Inferior parietal cortex (tissue), 1 donor: Measurements from ENCODE around the gene CYP1A1.

Experiments
- DNase-seq: peaks from one replicate; pipeline ENCODE4 v3.0.0-alpha.2; 2016; ENCODE audit errors: extremely low spot score

Gene CYP1A1

DNA sequence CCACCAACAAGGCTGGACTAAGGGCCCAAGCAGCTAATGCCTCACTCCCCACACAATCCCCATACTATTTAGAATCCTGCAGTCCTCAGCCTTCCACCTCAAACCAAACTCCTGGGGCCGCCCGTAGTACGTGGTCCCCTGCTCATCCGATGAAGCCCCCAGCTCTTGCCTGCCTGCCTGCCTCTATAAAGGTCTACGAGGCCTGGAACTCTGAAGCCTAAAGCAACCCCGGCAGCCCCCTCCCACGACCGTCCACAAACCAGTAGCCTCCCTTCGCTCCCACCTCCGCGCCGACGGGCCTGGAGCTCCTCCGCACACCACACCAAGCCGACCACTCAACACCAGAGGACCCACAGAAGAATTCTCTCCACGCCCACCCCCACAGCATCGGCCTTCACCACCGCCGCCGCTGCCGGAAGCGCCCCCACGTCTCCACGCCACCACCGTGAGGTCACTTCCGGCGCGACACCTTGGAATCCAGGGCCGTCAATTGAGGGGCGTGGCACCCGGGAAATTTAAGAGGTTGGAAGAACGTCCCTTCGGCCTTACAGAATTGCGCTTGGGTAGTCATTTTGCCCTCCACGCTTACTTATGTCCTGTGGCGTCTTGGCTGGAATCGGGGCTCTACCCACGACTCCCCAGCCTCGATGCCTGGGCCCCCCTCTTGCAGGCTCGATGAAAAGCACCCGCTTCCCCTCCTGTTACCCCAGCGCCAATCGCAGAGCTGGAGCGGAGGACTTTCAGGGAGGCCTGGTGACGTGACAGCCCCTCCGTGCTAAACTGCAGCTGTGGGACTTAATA, 29.5 kb downstream of the CYP1A1 start, which contains the start of gene EDC3:
TSS of gene EDC3 (minus strand) at position 428 of the 801 bp plus-strand sequence. CDS start 20,900 bp downstream, outside the sequence.
- DNase-seq = peak; percentile 94

DNA sequence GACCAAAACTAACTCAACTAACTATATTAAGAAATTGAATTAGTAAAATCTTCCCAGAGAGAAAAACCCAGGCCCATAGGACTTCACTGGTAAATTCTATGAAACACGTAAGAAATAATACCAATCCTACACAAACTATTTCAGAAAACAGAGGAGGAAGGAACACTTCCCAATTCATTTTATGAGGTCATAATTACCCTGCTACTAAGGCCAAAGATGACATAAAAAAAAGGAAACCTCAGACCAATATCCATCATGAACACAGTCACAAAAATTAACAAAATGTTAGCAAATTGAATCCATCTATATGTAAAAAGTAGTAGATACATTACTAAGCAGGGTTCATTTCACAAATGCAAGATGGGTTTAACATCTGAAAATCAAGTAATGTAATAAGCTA, 33.0 kb downstream of the CYP1A1 start:
- no peak for DNase-seq

DNA sequence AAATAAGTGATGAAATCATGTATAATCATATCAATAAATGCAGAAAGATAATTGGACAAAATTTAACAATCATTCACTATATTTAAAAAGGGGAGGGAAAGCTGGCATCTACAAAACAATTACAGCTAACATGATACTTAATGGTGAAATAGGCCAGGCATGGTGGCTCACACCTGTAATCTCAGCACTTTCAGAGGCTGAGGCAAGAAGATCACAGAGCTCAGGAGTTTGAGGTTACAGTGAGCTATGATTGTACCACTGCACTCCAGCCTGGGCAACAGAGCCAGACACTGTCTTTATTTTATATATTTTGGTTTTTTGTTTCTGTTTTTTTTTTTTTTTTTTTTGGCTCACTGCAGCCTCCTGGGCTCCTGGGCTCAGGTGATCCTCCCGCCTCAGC, 41.6 kb downstream of the CYP1A1 start:
- no peak for DNase-seq

DNA sequence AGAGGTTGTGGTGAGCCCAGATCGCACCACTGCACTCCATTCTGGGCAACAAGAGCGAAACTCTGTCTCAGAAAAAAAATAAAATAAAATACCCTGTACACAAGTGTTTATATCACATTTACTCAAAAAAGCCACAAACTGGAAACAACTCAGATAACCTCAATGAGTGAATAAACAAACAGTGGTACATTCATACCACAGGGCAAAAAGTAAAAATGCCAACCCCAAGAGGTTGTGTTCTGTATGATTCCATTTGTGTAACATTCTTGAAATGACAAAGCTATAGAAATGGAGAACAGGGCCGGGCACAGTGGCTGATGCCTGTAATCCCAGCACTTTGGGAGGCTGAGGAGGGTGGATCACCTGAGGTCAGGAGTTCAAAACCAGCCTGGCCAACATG, 42.4 kb downstream of the CYP1A1 start:
- DNase-seq = no peak

DNA sequence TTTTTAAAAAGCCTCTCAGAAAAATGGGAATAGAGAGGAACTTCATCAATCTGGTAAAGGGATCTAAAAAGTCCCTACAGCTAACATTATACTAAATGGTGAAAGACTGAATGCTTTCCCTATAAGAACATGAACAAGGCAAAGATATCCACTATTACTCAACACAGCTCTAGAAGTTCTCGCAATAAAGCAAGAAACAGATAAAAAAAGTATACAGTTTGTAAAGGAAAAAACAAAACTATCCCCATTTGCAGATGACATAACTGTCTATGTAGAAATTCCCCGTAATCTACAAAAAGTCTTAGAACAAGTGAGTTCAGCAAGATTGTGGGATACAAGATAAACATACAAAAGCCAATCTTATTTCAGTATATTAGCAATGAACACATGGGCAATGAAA, 44.9 kb downstream of the CYP1A1 start:
- no peak for DNase-seq

DNA sequence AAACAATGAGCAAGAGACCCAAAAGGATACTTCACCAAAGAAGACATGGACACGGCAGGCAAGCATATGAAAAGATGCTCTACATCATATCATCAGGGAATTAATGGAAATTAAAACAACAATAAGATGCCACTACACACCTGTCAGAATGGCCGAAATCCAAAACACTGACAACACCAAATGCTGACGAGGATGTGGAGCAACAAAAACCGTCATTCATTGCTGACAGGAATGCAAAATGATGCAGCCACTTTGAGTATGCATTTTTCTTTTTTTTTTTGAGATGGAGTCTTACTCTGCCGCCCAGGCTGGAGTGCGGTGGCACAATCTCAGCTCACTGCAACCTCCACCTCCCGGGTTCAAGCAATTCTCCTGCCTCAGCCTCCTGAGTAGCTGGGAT, 48.5 kb downstream of the CYP1A1 start:
- DNase-seq = no peak

DNA sequence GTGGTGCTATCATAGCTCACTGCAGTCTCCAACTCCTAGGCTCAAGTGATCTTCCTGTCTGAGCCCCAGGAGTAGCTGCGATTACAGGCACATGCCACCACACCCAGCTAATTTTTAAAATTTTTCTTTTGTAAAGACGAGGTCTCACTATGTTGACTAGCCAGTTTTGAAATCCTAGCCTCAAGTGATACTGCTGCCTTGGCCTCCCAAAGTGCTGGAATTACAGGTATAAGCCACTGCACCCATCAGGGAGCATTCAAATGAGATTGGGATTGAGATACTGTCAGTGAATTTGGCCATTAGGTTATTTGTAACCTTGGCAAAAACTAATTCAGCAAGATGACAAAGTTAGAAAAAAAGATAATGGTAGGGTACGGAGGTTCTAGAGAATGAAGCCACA, 51.2 kb downstream of the CYP1A1 start:
- no peak for DNase-seq

DNA sequence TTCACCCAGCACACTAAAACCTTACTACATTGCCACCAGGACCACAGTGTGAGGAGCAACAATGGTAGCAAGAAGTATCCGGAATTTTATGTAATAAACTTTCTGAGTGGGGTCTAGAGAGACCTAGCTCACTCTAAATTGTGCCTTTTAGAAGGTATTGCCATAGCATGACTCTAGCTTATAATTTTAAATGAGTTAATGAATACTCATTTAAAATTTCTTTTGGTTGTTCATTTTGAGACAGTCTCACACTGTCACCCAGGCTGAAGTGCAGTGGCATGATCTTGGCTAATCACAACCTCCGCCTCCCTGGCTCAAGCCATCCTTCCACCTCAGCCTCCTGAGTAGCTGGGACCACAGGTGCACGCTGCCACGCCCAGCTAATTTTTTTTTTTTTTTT, 55.7 kb downstream of the CYP1A1 start:
- DNase-seq = no peak
